ENCODE measurements around the gene CLK1. TPM values are rescaled to one million over a fixed set of nuclear protein-coding genes. Genes with fewer than 3 reads are reported as not detected.

CLK1 gene
- total and polyA plus RNA-seq, 12 donors: 34.4 to 2,325 (median 84.8) TPM

GRCh38 chr2:200873560-200873959 is 9.1 kb upstream of the CLK1 start:
- TF ChIP-seq CTCF (IDR thresholded peaks at IDR 0.05): no peak
- TF ChIP-seq POLR2A (IDR thresholded peaks at IDR 0.05): no peak
- intact Hi-C loops (cut with DNase I): no loop called here
- H3K27ac ChIP-seq: peak overlapping the region in 3 of 5 donors; percentile 57 to 64 (median 60)
- H3K4me3 ChIP-seq: no peak overlapping the region
- no peaks in the 10 kb centered on the region for H3K9me3 ChIP-seq (replicated peaks in 1 of 3)
- H3K4me1 ChIP-seq (replicated peaks in 1 of 2): peaks cover 0 to 4% of the 10 kb centered on the region in 2 donors
- DNase-seq: peak in 6 of 7 donors; percentile 45 to 79 (median 70)
- 65 to 77% (median 74%) methylated on average over 6 of the region's 6 CpGs for WGBS, 4 donors
- H3K36me3 ChIP-seq (replicated peaks in 1 of 2): peaks cover 0 to 37% of the 10 kb centered on the region in 2 donors
- H3K27me3 ChIP-seq: no peaks in the 10 kb centered on the region

GRCh38 chr2:200871151-200871550 is 6.7 kb upstream of the CLK1 start:
- no peaks in the 10 kb centered on the region for H3K9me3 ChIP-seq (replicated peaks in 1 of 3)
- intact Hi-C loops (cut with DNase I): no loop called here
- H3K36me3 ChIP-seq (replicated peaks in 1 of 2): peaks cover 0 to 26% of the 10 kb centered on the region in 2 donors
- no peak for DNase-seq
- WGBS, 4 donors: 79 to 81% (median 80%) methylated on average over 3 of the region's 3 CpGs
- peaks cover 4 to 15% of the 10 kb centered on the region in 2 donors for H3K4me1 ChIP-seq (replicated peaks in 1 of 2)
- no peak overlapping the region for H3K27ac ChIP-seq
- H3K27me3 ChIP-seq: no peaks in the 10 kb centered on the region
- no peak overlapping the region for H3K4me3 ChIP-seq
- TF ChIP-seq POLR2A (IDR thresholded peaks at IDR 0.05) (no peak), CTCF (IDR thresholded peaks at IDR 0.05) (no peak)

GRCh38 chr2:200869014-200869413 is 4.6 kb upstream of the CLK1 start:
- WGBS, 4 donors: 85 to 97% (median 93%) methylated on average over 1 to 2 of the region's 2 CpGs

GRCh38 chr2:200863782-200864175 is 679 bp downstream of the CLK1 start:
- Histone ChIP-seq H3K27ac (peak overlapping the region; percentile 99 to 100 (median 100)), H3K36me3 (replicated peaks in 1 of 2) (peaks cover 0 to 11% of the 10 kb centered on the region in 2 donors), H3K4me1 (replicated peaks in 1 of 2) (peaks cover 38 to 53% of the 10 kb centered on the region in 2 donors), H3K27me3 (no peaks in the 10 kb centered on the region), H3K9me3 (replicated peaks in 1 of 3) (no peaks in the 10 kb centered on the region), H3K4me3 (peak overlapping the region; percentile 62 to 95 (median 88))
- intact Hi-C loops (cut with DNase I): loop anchor here in 1 of 2 donors (5.0 kb wide), 1 partner anchor 46 kb away; no protein-coding TSS in a partner anchor
- peak in 4 of 7 donors; percentile 34 to 69 (median 46) for DNase-seq
- WGBS, 4 donors: 0 to 1% (median 1%) methylated on average over 18 to 19 of the region's 19 CpGs
- no peak for TF ChIP-seq CTCF (IDR thresholded peaks at IDR 0.05)

More at GRCh38 chr2:200869014-200869413, 4.6 kb upstream of the CLK1 start:
- TF ChIP-seq POLR2A (IDR thresholded peaks at IDR 0.05): no peak
- TF ChIP-seq CTCF (IDR thresholded peaks at IDR 0.05): no peak
- no peaks in the 10 kb centered on the region for H3K27me3 ChIP-seq
- intact Hi-C loops (cut with DNase I): no loop called here
- H3K36me3 ChIP-seq (replicated peaks in 1 of 2): peaks cover 0 to 12% of the 10 kb centered on the region in 2 donors
- H3K4me3 ChIP-seq: no peak overlapping the region
- no peaks in the 10 kb centered on the region for H3K9me3 ChIP-seq (replicated peaks in 1 of 3)
- DNase-seq: no peak
- peaks cover 9 to 24% of the 10 kb centered on the region in 2 donors for H3K4me1 ChIP-seq (replicated peaks in 1 of 2)
- no peak overlapping the region for H3K27ac ChIP-seq

All from adrenal gland (tissue), 12 donors.